Left colon (tissue), 2 donors: ENCODE measurements around the gene SPAG4. TPM values are rescaled to one million over a fixed set of nuclear protein-coding genes. Genes with fewer than 3 reads are reported as not detected.

Source experiments
- ATAC-seq: fragments of 200-7000 bp; cut with Tn5 transposase; one replicate; pipeline ENCODE4 v1.9.1; 2020; ENCODE audit warnings: mild to moderate bottlenecking, moderate library complexity
- DNase-seq, 2 donors: peaks; one replicate each; pipeline ENCODE4 v3.0.0-alpha.2; 2020
- intact Hi-C, 2 donors: fragments of 100-400 bp; cut with DNase I in 1 of 2; cut with micrococcal nuclease in 1 of 2; formaldehyde crosslinking; loops; one replicate each; pipeline versions ENCODE4 v1.11.2 to v1.14.0; 2022; cut with DNase I, micrococcal nuclease
- total RNA-seq, 2 donors: library from RNA; stranded (reverse); fragmentation: NEBNext Ultra II Directional; extraction: Animal tissue kit (Norgen Biotek cat#: 25700); gene quantifications; one replicate each; pipeline ENCODE4 v1.2.1, GENCODE V29; 2021
- donor health status: DM: no; HTN: no; CAD: no.
- donor health status: DM: yes; HTN: yes; CAD: no.

Gene SPAG4
- total RNA-seq, 2 donors from 2014 or later, result 3.2 to 5.8 TPM

GRCh38 chr20:35618263-35619131 lies 2.9 kb downstream of the SPAG4 start:
- no peak for ATAC-seq
- DNase-seq, result peak; percentile 37 to 51
- intact Hi-C loops, result no loop called here

- ATAC-seq, result peak; percentile 46
- intact Hi-C loops, result no loop called here
- peak; percentile 86 to 88 for DNase-seq
Measured at GRCh38 chr20:35619196-35620095, 3.8 kb downstream of the SPAG4 start.

GRCh38 chr20:35620818-35621559 lies 5.4 kb downstream of the SPAG4 start:
- DNase-seq (no peak), ATAC-seq (no peak)
- intact Hi-C loops, result no loop called here

- ATAC-seq (no peak), DNase-seq (no peak)
- intact Hi-C loops, result no loop called here
Measured at GRCh38 chr20:35621560-35621946, 5.9 kb downstream of the SPAG4 start.

DNA sequence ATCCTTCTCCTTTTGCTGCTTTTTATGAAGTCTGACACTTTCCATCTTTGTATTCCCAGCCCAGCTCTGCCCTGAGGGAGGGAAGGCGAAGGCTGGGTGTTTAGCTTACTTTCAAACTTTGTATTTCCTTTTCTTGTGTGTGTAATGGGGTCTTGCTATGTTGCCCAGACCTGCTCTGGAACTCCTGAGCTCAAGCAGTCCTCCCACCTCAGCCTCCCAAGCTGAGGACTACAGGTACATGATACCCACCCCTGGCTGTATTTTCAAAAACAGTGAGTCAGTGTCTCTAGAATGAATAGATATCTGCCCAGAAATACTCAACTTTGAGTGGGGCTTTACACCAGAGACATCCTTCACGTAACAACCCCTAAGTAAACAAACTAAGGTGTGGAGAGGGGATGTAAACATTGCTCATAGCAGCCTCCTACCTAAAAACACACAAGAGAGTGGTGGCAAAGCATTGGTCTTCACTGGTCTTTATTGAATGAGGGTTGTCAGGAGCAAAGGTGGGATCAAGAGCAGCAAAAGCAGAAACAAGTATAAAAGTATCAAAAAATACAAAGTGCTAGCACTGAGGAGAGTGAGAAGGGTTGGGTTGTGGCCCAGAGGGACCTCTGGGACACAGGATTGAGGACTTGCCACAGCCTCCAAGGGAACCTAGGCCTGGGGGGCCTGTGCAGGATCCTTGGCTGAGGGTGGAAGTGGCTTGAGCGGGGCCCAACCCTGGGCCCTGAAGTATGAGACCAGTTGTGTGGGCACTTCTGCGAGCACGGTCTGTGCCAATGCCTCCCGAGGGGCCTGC lies 10.2 kb downstream of the SPAG4 start:
- DNase-seq, result no peak
- ATAC-seq, result no peak
- intact Hi-C loops, result no loop called here

GRCh38 chr20:35626386-35627001 lies 10.9 kb downstream of the SPAG4 start:
- DNase-seq, result no peak
- no peak for ATAC-seq
- intact Hi-C loops, result no loop called here

DNA sequence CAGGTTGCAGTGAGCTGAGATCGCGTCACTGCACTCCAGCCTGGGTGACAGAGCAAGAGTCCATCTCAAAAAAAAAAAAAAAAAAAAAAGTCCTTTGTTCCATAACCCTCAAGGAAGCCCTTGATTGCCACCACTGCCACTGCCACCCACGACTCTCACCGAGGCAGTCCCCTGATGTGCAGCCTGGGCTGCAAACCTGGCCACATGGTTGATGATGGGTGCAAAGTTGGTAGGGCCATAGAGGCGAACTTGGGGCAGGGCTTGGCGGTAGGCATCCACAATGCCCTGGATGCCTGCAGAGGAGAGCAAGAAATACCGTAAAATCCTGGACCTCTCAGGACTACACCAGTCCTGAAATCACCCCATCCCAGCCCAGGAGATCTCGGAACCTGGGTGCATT lies 11.5 kb downstream of the SPAG4 start:
- intact Hi-C loops, result no loop called here
- ATAC-seq (no peak), DNase-seq (no peak)

GRCh38 chr20:35629427-35630145 lies 14.0 kb downstream of the SPAG4 start:
- DNase-seq, result no peak
- intact Hi-C loops, result no loop called here
- no peak for ATAC-seq

GRCh38 chr20:35630636-35631035 lies 15.0 kb downstream of the SPAG4 start:
- ATAC-seq (no peak), DNase-seq (no peak)
- intact Hi-C loops, result no loop called here

GRCh38 chr20:35632539-35633115 lies 17.0 kb downstream of the SPAG4 start:
- no peak for ATAC-seq
- intact Hi-C loops, result no loop called here
- DNase-seq, result no peak

- intact Hi-C loops, result no loop called here
- DNase-seq, result no peak
- ATAC-seq, result no peak
Measured at GRCh38 chr20:35635652-35636051, 20.0 kb downstream of the SPAG4 start.

GRCh38 chr20:35636095-35636494 lies 20.5 kb downstream of the SPAG4 start:
- DNase-seq (no peak), ATAC-seq (no peak)
- intact Hi-C loops, result no loop called here

DNA sequence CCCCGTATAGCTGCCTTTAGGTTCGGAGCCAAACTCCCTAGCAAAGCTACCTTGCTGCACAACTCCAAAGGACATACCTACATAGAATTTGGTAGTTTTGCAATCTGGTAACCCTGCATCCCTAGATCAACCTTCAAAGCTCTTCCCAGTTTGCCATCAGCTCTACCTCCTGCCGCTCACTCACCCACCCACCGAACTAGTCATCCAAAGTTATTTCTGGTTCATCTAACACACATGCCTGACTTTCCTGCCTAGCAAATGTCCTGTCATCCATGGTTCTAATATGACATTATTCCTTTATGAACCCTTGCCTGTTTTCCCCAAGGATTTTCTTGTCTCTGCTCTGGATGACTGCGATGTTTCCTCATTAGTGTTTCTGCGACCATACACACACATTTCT lies 21.6 kb downstream of the SPAG4 start:
- no peak for DNase-seq
- ATAC-seq, result no peak
- intact Hi-C loops, result no loop called here

DNA sequence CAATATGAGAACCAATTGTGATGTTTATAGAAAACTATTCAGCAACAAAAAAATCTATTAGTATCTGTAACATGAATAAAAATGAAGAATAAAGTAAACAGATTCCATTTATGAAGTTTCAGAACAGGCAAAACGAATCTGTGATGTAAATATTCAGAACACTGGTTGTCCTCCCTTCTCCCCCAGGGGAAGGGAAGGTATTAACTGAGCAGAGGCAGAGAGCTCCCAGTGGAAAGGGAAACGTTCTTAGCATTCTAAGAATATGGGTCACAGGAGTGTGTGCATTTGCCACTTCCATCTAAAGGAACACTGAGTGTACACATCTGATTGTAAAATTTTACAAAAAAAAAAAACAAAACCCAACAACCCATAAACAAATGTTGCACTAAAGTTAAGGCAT lies 23.1 kb downstream of the SPAG4 start:
- ATAC-seq (no peak), DNase-seq (no peak)
- intact Hi-C loops, result no loop called here

- ATAC-seq (no peak), DNase-seq (no peak)
- intact Hi-C loops, result no loop called here
Measured at GRCh38 chr20:35640724-35641123, 25.1 kb downstream of the SPAG4 start.

- intact Hi-C loops, result no loop called here
- ATAC-seq (no peak), DNase-seq (no peak)
Measured at GRCh38 chr20:35641743-35642142, 26.1 kb downstream of the SPAG4 start.

GRCh38 chr20:35643045-35643444 lies 27.4 kb downstream of the SPAG4 start:
- intact Hi-C loops, result no loop called here
- no peak for DNase-seq
- ATAC-seq, result no peak
